HepG2 (cell line): Measurements from ENCODE around the gene TCAP. TPM values are rescaled to one million over a fixed set of nuclear protein-coding genes. Genes with fewer than 3 reads are reported as not detected.

Experiments
- CBFB ChIP-seq: sonication (generic); formaldehyde crosslinking; IDR thresholded peaks from 2 replicates; pipeline ENCODE4 v1.4.0; 2020; ENCODE audit warnings: missing genetic modification reagents
- CENPX ChIP-seq: sonication (generic); formaldehyde crosslinking; IDR thresholded peaks from 2 replicates; pipeline ENCODE4 v1.9.0; 2021; ENCODE audit warnings: mild to moderate bottlenecking, missing genetic modification reagents, moderate library complexity
- ETV5 ChIP-seq: IDR thresholded peaks from 2 replicates; pipeline ENCODE4 v1.6.1; 2018; ENCODE audit warnings: missing biosample characterization, missing genetic modification reagents, inconsistent platforms, borderline replicate concordance
- KLF12 ChIP-seq: sonication (generic); formaldehyde crosslinking; IDR thresholded peaks from 2 replicates; pipeline ENCODE4 v1.4.0; 2020; ENCODE audit warnings: missing genetic modification reagents, borderline replicate concordance
- LCORL ChIP-seq, 2 experiments: fragments of 450-650 bp in 1 of 2; sonication (generic) in 1 of 2; formaldehyde crosslinking in 1 of 2; IDR thresholded peaks; 2 replicates each; pipeline versions ENCODE4 v1.5.0 to v1.6.1; 2017 to 2020; ENCODE audit warnings: antibody characterized with exemption in 1 of 2, missing genetic modification reagents in 1 of 2
- MAZ ChIP-seq, 2 experiments: sonication (generic) in 1 of 2; formaldehyde crosslinking in 1 of 2; IDR thresholded peaks; 2 replicates each; pipeline versions ENCODE4 v1.5.0 to v1.6.1; 2012 to 2020; ENCODE audit warnings: low read depth in 2 of 2, mild to moderate bottlenecking in 2 of 2, borderline replicate concordance in 1 of 2, improper control_type of control experiment in 1 of 2, low read length in 1 of 2, missing genetic modification reagents in 1 of 2, moderate library complexity in 1 of 2
- NAIF1 ChIP-seq: sonication (generic); formaldehyde crosslinking; IDR thresholded peaks from 2 replicates; pipeline ENCODE4 v1.5.0; 2020; ENCODE audit warnings: mild to moderate bottlenecking, missing genetic modification reagents, borderline replicate concordance
- NKX3-1 ChIP-seq: sonication (generic); formaldehyde crosslinking; IDR thresholded peaks from 2 replicates; pipeline ENCODE4 v1.5.0; 2020; ENCODE audit warnings: missing genetic modification reagents
- TAF15 ChIP-seq: fragments of 200-400 bp; formaldehyde crosslinking; IDR thresholded peaks from one replicate; pipeline ENCODE4 v1.6.1; 2018; ENCODE audit warnings: mild to moderate bottlenecking, low read depth, low read length; ENCODE audit not compliant: poor library complexity, severe bottlenecking
- ZBTB21 ChIP-seq: sonication (generic); formaldehyde crosslinking; IDR thresholded peaks from 2 replicates; pipeline ENCODE4 v1.4.0; 2020; ENCODE audit warnings: missing genetic modification reagents
- ZBTB42 ChIP-seq: sonication (generic); formaldehyde crosslinking; IDR thresholded peaks from 2 replicates; pipeline ENCODE4 v1.5.0; 2020; ENCODE audit warnings: mild to moderate bottlenecking, missing genetic modification reagents
- ZNF326 ChIP-seq: sonication (generic); formaldehyde crosslinking; IDR thresholded peaks from 2 replicates; pipeline ENCODE4 v1.4.0; 2020; ENCODE audit warnings: missing genetic modification reagents, borderline replicate concordance
- ZNF572 ChIP-seq: sonication (generic); formaldehyde crosslinking; IDR thresholded peaks from 2 replicates; pipeline ENCODE4 v1.5.1; 2020; ENCODE audit warnings: mild to moderate bottlenecking, missing genetic modification reagents
- ZNF577 ChIP-seq: sonication (generic); formaldehyde crosslinking; IDR thresholded peaks from 2 replicates; pipeline ENCODE4 v1.4.0; 2020; ENCODE audit warnings: mild to moderate bottlenecking, low read depth, missing genetic modification reagents, borderline replicate concordance
- ZNF614 ChIP-seq: IDR thresholded peaks from 2 replicates; pipeline ENCODE4 v1.6.1; 2018; ENCODE audit warnings: missing biosample characterization, missing genetic modification reagents, inconsistent platforms, borderline replicate concordance
- ZNF619 ChIP-seq: sonication (generic); formaldehyde crosslinking; IDR thresholded peaks from 2 replicates; pipeline ENCODE4 v1.4.0; 2020; ENCODE audit warnings: mild to moderate bottlenecking, missing genetic modification reagents
- ZNF841 ChIP-seq: sonication (generic); formaldehyde crosslinking; IDR thresholded peaks from 2 replicates; pipeline ENCODE4 v1.8.1; 2023; ENCODE audit warnings: missing genetic modification reagents, borderline replicate concordance
- polyA plus RNA-seq, 8 experiments: library from polyadenylated mRNA; depleted of rRNA in 3 of 8; stranded (reverse) in 7 of 8; unstranded in 1 of 8; fragments of >200 nt; fragmentation: Illumina TruSeq in 4 of 8; extraction: Trizol in 4 of 8; gene quantifications; 2 replicates each; pipeline versions ENCODE4 v1.2.1 to v1.2.3, GENCODE V29; 2011 to 2016; ENCODE audit warnings: low read depth in 4 of 8, missing spikeins in 1 of 8, mixed read lengths in 1 of 8; ENCODE audit not compliant: insufficient read depth in 1 of 8
- total RNA-seq, 5 experiments: library from RNA; depleted of rRNA; stranded (reverse); fragments of >200 nt; fragmentation: Illumina TruSeq; extraction: Trizol; gene quantifications; 2 replicates each; pipeline ENCODE4 v1.2.3, GENCODE V29; 2016; ENCODE audit warnings: low read depth in 1 of 5
- TF ChIP-seq, protein P1 (sequence below): sonication (generic); formaldehyde crosslinking; IDR thresholded peaks from 2 replicates; pipeline ENCODE4 v1.5.1; 2020; ENCODE audit warnings: missing genetic modification reagents, mild to moderate bottlenecking, borderline replicate concordance
- TF ChIP-seq, protein P2 (sequence below): IDR thresholded peaks from 2 replicates; pipeline ENCODE4 v1.6.1; 2016; ENCODE audit warnings: mild to moderate bottlenecking
- TF ChIP-seq, protein P3 (sequence below): sonication (generic); formaldehyde crosslinking; conservative IDR thresholded peaks from 2 replicates; pipeline ENCODE4 v1.4.0; 2020; ENCODE audit warnings: mild to moderate bottlenecking, missing genetic modification reagents, moderate library complexity

Gene TCAP
- total and polyA plus RNA-seq, 2 of the 13 experiments (the other 11 are each of a cell fraction or from before 2014, with no cell fraction given), result 0.24 to 0.65 TPM

DNA sequence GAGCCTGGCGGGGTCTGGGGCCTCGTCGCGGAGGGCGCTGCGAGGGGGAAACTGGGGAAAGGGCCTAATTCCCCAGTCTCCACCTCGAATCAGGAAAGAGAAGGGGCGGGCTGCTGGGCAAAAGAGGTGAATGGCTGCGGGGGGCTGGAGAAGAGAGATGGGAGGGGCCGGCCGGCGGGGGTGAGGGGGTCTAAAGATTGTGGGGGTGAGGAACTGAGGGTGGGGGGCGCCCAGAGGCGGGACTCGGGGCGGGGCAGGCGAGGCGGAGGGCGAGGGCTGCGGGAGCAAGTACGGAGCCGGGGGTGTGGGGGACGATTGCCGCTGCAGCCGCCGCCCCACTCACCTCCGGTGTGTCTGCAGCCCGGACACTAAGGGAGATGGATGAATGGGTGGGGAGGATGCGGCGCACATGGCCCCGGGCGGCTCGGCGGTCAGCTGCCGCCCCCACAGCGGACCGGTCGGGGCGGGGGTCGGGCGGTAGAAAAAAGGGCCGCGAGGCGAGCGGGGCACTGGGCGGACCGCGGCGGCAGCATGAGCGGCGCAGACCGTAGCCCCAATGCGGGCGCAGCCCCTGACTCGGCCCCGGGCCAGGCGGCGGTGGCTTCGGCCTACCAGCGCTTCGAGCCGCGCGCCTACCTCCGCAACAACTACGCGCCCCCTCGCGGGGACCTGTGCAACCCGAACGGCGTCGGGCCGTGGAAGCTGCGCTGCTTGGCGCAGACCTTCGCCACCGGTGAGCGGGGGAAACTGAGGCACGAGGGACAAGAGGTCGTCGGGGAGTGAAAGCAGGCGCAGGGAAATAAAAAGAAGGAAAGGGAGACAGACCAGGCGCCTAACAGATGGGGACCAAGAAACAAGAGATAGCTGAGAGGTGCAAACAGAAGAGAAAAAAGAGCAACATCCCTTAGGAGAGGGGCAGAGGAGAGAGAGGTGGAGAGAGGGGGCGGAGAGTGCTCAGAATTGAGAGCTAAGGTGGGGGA, 3.1 kb downstream of the TCAP start, which contains the start of gene PNMT (continued):
- TF ChIP-seq CENPX (CRISPR knock-in tag) (no peak), TAF15 (peak; percentile 29), MAZ (IDR thresholded peaks at IDR 0.05; ENCODE audit: borderline replicate concordance, low read depth, low read length) (0 out of 2 replicates have a peak, but pooled peaks have one; percentile 40), MAZ (CRISPR knock-in tag; IDR thresholded peaks at IDR 0.05; ENCODE audit: low read depth) (peak; percentile 74; the same call in 1 of the 2 replicates), ZNF614 (CRISPR knock-in tag) (peak; percentile 77; the same call in 1 of the 2 replicates), ZBTB42 (CRISPR knock-in tag) (no peak; the same call in 1 of the 2 replicates), ETV5 (CRISPR knock-in tag) (peak; percentile 58; the same call in 1 of the 2 replicates), ZNF619 (CRISPR knock-in tag) (no peak), ZNF572 (no peak), ZNF841 (CRISPR knock-in tag) (no peak), CBFB (CRISPR knock-in tag) (peak; percentile 75; the same call in 1 of the 2 replicates), ZBTB21 (CRISPR knock-in tag) (no peak), NKX3-1 (CRISPR knock-in tag) (no peak), ZNF577 (CRISPR knock-in tag) (no peak), KLF12 (CRISPR knock-in tag) (no peak; the same call in 1 of the 2 replicates), NAIF1 (CRISPR knock-in tag) (0 out of 2 replicates have a peak, but pooled peaks have one; percentile 14), ZNF326 (CRISPR knock-in tag) (no peak), LCORL (IDR thresholded peaks at IDR 0.05) (no peak), LCORL (CRISPR knock-in tag; IDR thresholded peaks at IDR 0.05) (peak; percentile 89)
- TF ChIP-seq, protein P1, sequence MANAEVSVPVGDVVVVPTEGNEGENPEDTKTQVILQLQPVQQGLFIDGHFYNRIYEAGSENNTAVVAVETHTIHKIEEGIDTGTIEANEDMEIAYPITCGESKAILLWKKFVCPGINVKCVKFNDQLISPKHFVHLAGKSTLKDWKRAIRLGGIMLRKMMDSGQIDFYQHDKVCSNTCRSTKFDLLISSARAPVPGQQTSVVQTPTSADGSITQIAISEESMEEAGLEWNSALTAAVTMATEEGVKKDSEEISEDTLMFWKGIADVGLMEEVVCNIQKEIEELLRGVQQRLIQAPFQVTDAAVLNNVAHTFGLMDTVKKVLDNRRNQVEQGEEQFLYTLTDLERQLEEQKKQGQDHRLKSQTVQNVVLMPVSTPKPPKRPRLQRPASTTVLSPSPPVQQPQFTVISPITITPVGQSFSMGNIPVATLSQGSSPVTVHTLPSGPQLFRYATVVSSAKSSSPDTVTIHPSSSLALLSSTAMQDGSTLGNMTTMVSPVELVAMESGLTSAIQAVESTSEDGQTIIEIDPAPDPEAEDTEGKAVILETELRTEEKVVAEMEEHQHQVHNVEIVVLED (CRISPR knock-in tag), result peak; percentile 51; the same call in 1 of the 2 replicates
- TF ChIP-seq, protein P2, sequence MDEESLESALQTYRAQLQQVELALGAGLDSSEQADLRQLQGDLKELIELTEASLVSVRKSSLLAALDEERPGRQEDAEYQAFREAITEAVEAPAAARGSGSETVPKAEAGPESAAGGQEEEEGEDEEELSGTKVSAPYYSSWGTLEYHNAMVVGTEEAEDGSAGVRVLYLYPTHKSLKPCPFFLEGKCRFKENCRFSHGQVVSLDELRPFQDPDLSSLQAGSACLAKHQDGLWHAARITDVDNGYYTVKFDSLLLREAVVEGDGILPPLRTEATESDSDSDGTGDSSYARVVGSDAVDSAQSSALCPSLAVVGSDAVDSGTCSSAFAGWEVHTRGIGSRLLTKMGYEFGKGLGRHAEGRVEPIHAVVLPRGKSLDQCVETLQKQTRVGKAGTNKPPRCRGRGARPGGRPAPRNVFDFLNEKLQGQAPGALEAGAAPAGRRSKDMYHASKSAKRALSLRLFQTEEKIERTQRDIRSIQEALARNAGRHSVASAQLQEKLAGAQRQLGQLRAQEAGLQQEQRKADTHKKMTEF (CRISPR knock-in tag), result peak; percentile 75; the same call in 1 of the 2 replicates
- TF ChIP-seq, protein P3, sequence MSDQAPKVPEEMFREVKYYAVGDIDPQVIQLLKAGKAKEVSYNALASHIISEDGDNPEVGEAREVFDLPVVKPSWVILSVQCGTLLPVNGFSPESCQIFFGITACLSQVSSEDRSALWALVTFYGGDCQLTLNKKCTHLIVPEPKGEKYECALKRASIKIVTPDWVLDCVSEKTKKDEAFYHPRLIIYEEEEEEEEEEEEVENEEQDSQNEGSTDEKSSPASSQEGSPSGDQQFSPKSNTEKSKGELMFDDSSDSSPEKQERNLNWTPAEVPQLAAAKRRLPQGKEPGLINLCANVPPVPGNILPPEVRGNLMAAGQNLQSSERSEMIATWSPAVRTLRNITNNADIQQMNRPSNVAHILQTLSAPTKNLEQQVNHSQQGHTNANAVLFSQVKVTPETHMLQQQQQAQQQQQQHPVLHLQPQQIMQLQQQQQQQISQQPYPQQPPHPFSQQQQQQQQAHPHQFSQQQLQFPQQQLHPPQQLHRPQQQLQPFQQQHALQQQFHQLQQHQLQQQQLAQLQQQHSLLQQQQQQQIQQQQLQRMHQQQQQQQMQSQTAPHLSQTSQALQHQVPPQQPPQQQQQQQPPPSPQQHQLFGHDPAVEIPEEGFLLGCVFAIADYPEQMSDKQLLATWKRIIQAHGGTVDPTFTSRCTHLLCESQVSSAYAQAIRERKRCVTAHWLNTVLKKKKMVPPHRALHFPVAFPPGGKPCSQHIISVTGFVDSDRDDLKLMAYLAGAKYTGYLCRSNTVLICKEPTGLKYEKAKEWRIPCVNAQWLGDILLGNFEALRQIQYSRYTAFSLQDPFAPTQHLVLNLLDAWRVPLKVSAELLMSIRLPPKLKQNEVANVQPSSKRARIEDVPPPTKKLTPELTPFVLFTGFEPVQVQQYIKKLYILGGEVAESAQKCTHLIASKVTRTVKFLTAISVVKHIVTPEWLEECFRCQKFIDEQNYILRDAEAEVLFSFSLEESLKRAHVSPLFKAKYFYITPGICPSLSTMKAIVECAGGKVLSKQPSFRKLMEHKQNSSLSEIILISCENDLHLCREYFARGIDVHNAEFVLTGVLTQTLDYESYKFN (CRISPR knock-in tag), result 0 out of 2 replicates have a peak, but pooled peaks have one; percentile 37
